GM18499 (cell line): ENCODE measurements around the gene ASIC2.

Experiments used
- ATAC-seq: cut with Tn5 transposase; IDR thresholded peaks from one replicate; pipeline ENCODE4 v1.9.1; 2021; ENCODE audit warnings: moderate number of reproducible peaks; ENCODE audit not compliant: insufficient read depth, unreplicated experiment

ASIC2 gene

DNA sequence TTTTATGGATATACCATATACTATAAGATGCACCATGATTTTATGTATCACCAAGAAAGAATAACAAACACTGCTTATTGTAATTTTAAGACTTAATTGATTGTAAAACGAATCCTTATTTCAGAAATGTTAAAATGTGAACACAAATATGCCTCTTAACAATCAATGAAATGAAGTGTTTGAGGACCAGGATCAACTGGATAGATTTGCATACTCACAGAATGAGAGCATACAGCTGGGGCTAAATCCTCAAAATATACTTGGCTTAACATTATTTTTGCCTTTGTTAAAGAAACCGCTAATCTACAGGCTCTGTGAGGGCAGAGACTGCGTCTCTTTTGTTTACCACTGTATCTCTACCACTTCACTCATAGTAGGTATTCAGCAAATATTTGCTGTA, 207.8 kb downstream of the ASIC2 start:
- no peak for ATAC-seq

DNA sequence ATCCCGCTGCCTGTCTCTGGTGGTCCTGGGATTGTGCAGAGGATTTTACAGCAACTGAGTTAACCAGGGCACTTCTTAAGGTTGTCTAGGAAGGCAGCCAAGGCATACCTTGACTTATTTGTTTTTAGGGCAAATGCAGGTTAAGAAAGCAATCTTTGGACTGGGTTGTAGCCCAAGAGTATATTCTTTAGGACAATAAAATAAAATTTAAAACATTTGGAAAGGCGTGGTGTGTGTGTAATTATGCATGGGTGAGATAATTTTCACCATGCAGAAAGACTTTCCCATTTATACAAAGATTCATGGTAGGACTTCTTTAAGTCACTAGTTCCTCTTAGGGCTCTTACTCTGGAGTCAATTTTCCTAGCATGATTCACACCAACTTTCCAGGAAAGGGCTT, 208.3 kb downstream of the ASIC2 start:
- ATAC-seq = no peak

DNA sequence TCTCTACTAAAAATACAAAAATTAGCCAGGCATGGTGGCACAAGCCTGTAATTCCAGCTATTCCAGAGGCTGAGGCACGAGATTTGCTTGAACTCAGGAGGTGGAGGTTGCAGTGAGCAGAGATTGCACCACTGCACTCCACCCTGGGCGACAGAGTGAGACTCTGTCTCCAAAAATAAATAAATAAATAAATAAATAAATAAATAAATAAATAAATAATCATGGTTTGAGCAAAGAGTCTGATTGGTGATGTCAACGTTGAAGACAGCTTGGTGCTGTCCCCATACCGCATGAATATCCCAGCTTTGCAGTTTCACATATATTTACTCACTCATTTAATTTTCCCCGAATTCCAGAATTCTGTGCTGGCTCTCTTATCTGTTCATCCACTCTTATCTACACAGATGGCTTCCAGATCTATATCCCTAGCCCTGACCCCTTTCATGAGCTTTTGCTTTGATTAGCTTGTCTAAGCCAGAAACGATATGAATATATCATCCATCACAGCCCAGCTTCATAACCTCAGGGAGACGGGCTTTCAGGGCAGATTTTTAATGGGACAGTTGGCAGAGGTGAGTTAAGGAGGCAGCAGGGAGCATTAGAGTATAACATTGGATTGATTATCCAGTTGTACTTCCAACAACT, 210.4 kb downstream of the ASIC2 start:
- no peak for ATAC-seq

DNA sequence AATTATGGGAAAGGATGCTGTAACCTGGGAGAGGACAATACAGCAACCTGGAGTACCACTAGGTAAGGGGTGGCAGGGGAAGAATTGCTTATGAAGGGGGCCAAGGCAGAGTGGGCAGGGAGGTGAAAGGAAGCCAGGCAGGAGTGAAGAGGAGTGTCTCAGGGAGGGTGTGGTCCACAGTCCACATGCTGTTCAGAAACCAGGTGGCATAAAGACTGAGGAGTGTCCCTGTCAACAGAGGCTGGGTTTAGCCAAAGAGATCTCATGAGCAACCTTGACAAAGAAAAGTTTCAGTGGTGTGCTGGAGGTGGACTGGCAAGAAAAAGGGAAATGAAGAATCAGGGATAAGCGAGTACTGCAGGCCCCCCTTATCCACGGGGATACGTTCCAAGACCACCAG, 213.0 kb downstream of the ASIC2 start:
- ATAC-seq = no peak

DNA sequence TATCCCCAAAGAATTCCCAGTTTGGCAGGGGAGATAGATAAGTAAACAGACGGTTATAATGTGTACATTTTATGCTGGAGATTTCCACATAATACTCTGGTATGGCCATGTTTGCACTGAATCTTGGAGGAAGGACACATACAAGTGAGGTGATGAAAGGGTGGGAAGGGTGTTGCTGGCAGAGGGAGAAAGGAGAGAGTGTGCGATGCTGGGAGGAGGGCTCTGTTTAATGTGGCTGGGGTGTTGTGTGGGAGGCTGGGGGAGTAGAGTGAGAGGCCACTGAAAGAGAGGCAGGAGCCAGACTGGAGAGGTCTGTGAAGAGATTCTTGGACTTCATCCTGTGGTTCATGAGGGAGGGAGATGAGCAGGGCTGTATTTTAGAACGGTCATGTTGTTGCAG, 213.9 kb downstream of the ASIC2 start:
- ATAC-seq = no peak

DNA sequence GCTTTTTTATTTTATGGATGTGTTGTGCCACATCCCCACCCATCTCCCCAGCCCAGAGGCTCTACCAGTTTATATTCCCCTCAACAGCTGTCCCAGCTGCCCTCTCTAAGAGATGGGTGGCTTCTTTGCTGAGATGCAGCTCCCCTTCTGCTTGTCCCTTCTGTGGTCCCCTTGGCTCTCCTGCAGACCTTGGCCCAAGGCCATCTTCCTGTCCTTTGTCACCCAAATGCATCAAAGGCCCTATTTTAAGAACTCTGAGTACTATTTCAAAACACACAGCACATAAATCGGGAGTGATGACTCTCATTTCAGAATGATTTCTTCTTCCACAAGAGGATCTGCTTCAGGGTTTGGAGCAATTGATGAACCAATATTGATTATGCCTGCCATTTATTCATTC, 216.1 kb downstream of the ASIC2 start:
- ATAC-seq = no peak

DNA sequence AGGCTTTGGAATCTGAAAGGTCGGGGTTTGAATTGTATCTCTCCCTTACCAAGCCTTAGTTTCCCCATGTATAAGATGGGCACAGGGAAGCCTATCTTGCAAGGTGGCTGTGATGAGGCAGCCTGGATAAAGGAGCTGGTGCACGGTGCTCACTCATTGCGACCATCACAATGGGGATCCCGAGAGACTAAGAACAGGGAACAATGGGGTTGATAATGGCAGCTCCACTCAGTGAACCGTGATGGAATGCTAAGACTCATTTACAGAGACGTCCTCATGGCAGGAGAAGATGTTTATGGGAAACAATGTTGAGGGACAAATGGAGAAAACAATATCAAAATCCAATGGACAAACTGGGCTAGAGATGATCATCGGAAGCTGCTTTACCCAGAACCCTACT, 219.7 kb downstream of the ASIC2 start:
- no peak for ATAC-seq

DNA sequence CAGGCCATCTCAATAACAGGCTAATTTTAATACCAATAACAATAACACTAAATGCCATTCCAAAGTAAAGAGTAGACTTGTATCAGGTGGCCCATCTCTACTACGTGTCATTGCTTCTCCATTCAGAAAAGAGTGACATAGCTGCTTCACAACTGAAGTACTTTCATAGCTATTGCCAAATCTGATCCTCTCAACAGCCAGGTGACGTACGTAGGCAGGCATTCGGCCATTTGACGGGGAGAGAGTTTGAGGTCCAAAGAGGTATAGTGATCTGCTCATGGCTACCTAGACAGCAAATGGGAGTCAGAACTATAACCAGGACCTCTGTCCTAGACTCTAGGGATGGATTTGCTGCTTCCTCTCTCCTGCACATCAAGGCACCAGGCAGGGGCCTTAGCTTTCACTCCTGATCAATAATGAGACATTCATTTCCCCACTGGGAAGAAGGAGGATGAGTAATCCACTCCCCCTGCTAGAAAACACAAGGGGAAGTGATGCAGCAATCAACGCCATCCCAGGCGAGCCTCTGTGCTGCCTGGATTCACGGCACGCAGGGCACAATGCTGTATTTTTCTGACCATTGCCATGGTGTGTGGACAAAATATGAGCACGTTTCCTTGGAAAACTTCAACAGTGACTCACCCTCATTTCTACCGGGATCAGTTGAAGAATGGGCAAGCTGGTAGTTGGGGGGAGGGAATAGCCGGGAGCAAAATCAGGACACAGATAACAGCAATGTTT, 220.5 kb downstream of the ASIC2 start:
- no peak for ATAC-seq

DNA sequence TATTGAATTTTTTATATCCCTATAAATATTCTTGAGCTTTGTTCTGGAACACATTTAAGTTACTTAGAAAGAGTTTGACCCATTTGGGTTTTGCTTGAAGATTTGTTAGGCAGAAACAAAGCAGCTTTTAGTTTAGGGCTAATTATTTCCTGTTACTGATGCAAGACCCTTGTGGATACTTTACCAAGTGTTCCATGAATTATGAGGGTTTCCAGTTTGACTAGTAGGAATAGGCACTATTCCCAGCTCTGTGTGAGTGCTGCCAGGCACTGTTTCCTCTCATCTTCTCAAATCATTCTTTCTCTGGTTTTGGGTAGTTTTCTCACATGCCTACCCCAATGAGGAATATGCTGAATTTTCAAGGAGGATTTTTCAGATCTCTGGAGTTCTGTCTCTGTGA, 221.4 kb downstream of the ASIC2 start:
- ATAC-seq = no peak

DNA sequence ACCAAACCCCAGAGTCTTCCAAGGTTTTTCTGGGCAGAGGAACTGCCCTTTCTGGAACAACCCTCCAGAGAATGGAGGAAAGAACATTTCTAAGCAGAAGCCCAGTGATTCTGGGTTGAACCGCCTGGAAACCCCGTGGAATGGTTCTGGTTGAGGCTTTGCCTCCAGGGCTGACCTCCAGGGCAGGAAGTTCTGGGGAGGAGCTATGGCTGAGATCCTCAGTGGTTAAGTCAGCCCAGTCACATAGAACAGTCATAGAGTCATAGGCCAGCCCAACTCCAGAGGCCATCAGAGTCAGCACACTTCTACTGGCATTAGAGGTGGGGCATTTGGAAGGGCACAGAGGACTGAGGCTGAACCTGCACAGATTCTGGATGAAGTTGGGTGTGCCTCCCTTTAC, 235.5 kb downstream of the ASIC2 start:
- ATAC-seq = no peak

DNA sequence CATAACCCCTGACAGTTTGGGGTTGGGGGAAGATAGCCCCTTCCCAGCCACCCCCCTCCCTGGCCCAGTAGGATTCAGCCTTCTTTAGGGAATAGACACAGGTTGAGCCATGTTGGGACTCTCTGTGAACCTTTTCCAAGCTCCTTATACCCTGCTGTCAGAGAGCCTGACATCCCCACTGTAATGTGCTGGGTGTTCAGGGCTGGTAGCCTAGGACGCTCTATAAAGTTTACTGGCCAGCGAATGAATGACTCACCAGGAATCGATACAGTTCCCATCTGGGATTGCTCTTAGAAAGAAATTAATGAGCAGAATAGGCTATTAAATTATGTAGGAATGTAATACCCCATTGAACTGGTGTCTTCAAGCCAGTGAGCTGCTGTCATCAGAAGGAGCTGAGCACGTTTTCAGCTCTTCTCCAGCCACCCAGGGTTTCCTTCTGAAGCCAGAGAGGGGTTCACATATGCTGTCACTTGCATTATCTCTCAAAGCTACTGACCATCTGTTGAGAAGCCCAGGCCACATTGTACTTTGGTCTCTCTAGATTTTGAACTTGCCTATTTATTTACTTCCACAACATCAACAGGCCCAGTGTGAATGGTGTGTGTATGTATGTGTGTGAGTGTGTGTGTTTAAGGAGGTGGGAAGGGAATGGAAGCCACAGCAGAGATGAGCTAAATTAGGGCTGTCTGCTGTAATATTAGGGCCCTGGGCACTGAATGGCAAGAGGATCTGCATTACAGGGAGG, 236.5 kb downstream of the ASIC2 start:
- no peak for ATAC-seq

DNA sequence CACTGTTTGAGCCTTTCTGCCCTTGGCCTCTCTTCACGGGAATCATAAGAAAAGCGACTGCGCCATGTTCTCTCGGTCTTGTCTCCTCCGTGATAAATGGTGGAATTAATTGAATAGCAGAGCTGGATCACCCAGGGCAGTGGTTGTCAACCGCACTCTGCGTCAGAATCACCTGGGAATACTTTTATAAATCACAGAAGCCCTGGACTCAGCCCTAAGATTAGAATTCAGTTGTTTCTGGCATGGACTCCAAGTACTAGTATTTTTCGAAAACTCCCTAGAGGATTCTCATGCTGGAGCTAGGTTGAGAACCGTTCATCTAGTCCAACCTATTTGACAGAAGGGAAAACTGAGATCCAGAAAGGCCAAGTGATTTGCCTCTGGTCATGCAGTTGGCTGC, 237.3 kb downstream of the ASIC2 start:
- ATAC-seq = no peak

DNA sequence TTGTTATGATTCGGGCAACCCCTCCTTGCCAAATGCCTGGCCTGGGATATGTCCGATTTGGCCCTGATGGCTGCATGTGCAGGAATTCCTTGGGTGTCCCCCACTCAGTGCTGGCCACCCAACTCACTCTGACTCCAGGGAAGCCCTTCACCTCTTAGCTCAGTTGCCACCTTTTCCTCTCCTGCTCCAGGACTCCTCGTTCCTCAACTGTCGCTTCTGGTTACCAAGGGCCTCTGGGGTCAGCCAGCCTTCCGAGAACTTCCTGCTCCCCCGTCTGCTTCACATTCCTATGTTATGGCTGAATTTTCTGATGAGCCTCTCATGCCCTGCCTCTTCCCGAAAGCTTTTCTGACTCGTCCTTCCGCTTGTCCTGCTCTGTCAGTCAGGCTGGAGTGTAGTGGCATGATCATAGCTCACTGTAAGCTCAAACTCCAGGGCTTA, 237.9 kb downstream of the ASIC2 start:
- no peak for ATAC-seq

DNA sequence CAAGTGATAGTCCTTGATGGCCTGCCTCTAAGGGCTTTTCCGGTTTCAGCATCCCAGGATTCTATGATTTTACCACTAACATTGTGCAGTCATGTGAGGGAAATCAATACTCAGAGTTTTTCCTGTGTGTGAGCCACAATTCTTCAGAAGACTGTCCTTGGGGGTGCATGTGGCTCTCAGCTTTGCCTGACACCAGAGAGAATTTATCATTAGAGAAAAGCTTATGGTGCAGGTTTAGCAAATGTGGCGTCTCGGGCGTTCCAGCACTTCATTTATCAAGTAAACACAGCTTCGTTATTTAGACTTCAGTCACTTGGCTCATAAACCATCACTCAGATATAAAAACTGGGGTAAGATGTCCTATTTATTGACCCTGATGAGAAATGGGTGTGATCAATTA, 238.7 kb downstream of the ASIC2 start:
- ATAC-seq = no peak

DNA sequence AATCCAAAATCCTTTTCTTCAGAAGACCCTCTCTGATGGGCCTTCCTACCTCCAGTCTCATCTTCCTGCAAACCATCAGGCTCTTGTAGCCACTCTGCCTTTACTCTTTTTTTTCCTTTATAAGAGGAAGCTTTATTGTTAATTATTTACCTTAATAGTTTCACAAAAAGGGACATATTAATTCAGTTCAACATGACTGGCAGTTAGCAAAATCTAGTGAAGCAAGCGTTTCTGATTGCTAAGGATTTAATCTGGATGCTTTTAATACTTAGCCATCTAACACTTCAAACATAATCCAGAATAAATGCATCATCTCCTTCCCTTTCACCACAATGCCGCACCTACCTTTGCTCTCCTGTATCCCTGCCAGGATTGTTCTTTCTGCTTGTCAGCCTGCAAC, 239.4 kb downstream of the ASIC2 start:
- ATAC-seq = no peak

DNA sequence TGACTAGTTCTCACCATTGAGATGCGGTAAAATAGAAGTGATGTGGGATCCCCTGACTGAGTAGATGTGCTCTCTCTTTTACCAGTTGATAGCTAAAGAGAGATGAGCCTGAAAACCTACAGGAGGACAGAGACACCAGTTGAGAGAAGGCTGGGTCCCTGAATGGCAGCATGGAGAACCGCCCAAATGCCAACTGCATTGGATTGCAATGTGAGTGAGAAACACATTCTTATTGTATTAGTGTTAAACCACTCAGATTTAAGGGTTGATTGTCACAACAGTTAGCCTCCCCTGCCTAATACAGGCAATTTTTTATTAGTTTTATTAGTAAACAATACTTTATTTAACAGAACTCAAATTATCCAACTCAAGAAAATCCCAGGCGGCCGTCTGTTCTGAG, 240.2 kb downstream of the ASIC2 start:
- ATAC-seq = no peak

DNA sequence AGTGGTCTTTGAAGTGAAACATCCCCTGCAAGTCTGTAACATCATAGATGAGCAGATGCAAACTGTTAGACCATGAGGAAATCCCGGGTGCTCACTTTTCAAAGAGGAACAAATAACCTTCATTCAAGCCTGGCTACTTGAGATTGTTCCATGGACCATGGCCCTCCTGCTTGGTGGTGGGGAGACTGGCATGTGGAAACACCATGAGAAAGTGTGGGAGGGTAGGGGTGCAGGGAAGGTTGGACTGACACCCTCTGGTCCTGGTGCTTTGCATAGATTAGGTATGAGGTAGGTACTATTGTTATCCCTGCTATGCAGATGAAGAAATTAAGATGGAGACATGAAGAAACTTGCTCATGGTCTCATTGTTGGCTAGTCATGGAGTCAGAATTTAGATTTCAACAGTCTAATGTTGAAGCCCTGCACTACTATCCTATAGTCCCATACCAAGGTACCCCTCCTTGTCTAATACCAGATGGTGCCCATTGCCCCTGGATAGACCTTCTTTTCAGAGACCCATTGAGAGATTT, 242.4 kb downstream of the ASIC2 start:
- no peak for ATAC-seq

DNA sequence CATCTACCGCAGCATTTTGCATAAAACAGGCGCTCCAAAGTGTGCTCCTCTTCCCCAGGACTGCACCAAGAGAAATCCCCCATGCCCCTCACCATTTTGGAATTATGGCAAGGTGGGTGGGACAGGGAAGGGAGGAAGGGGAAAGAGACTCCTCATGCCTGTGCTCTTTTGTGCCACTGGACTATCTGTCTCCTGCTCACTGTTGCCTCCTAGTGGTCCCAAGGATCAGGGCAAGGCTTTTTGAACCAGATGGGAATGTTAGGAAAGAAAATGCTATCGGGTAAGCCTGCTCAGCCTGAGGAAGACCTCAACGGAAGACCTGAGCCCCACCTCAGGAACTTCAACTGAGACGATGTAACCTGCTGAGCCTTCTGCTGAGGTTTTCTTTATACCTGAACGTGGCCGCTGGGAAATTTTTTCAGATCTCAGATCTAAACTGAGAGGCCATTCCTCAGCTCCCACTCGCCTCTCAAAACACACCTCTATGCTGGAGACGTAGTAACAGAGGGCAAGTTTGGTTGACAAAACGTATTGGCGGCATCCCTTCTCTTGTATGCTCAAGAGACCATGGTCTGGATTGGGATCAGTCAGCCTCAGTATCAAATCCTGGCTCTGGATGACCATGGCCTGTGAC, 243.2 kb downstream of the ASIC2 start:
- no peak for ATAC-seq

DNA sequence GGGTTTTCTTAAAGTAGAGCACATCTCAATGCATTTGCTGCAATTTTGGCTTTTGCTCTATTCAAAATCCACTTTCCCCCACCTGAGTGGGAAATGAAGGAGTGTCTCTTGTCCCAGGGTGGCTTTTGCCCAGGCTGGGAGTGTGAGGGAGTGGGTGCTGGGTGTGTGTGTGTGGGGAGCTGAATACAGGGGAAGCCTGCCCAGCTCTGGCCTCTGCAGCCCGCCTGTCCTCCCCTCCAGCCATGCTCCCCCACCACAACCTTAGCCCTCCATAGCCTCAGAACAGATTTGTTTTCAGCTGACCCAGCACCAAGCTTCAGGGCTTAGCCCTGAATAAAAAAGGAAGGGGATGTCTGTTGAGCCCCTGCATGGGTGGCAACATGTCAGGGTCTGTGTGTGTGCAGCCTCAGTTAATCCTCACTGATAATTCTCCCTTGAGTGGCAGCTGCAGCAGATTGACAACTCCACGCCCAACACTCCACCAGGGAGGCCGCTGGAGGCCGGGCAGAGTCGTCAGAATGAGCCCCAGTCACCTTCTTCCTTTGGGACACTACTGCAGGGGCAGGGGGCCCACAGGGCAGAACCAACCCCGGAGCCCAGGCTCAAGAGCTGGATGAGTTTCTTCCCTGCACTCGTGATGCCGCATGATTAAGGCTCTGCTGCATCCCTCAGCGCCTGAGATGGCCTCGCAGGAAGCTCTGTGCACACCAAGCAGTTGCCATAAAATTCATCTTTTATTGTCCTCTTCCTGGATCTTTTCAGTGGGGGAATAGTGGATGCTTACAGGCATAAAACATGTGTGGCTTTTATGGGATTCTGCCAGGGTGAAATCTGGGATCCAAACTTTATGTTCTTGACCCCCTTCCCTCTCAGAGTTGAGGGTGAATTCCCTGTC, 246.5 kb downstream of the ASIC2 start:
- no peak for ATAC-seq

DNA sequence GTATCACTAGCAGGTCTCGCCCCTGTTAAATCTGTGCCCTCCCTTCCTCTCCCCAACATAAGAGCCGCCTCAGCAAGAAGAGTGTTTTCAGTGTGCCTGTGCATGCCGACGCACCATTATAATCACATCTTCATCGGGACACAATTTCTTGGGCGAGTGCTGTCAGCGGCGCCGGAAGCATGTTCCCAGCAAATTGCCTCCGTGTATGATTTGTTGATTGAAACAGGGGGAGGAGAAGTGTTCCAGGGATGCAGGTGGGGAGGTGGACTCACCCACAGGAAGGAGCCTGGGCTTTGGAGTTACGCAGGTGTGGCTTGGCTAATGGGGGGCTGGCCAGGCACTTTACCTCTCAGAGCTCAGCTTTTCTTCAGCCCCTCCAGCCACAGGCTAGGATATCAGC, 247.9 kb downstream of the ASIC2 start:
- ATAC-seq = no peak
